Activated B cell treated with CpG ODN at 0.5 μM for 24 hours (primary cell): Measurements from ENCODE around the gene SLC16A13. TPM values are rescaled to one million over a fixed set of nuclear protein-coding genes. Genes with fewer than 3 reads are reported as not detected.

Source experiments
- ATAC-seq: fragments of 200-7000 bp; cut with Tn5 transposase; one replicate; pipeline ENCODE4 v1.10.0; 2021; ENCODE audit warnings: low read depth, mild to moderate bottlenecking, moderate library complexity
- CTCF ChIA-PET: fragments of 350-600 bp; sonication (Branson Sonifier 250); formaldehyde crosslinking; loops from one replicate; lab custom pipeline; 2021; ENCODE audit warnings: antibody characterized with exemption; lab: Charles Lee
- POLR2A ChIA-PET: fragments of 350-600 bp; sonication (Branson Sonifier 250); formaldehyde crosslinking; loops from one replicate; lab custom pipeline; 2021; ENCODE audit warnings: antibody characterized with exemption; lab: Charles Lee
- DNase-seq: peaks from one replicate; pipeline ENCODE4 v3.0.0; 2022
- H3K27ac Mint-ChIP-seq: one replicate; pipeline ENCODE4 v1.8.0; 2020; ENCODE audit warnings: mixed read lengths
- H3K27me3 Mint-ChIP-seq: one replicate; pipeline ENCODE4 v1.8.0; 2021; ENCODE audit warnings: mixed read lengths
- H3K36me3 Mint-ChIP-seq: one replicate; pipeline ENCODE4 v1.8.0; 2021; ENCODE audit warnings: low read depth, mixed read lengths
- H3K4me1 Mint-ChIP-seq: one replicate; pipeline ENCODE4 v1.8.0; 2021; ENCODE audit warnings: mixed read lengths
- H3K4me3 Mint-ChIP-seq: one replicate; pipeline ENCODE4 v1.8.0; 2020; ENCODE audit warnings: mild to moderate bottlenecking, mixed read lengths
- H3K9me3 Mint-ChIP-seq: one replicate; pipeline ENCODE4 v1.8.0; 2020; ENCODE audit warnings: mixed read lengths
- CTCF ChIP-seq: fragments of 200-600 bp; IDR thresholded peaks from one replicate; pipeline ENCODE4 v1.8.0; 2022; ENCODE audit warnings: antibody characterized with exemption, mild to moderate bottlenecking
- intact Hi-C: fragments of 100-400 bp; cut with micrococcal nuclease; formaldehyde crosslinking; loops from one replicate; pipeline ENCODE4 v1.15.1; 2024
- total RNA-seq: library from RNA; stranded (reverse); gene quantifications from 2 replicates; pipeline ENCODE4 v1.2.3, GENCODE V29; 2022

SLC16A13 gene
- total RNA-seq, 1 donor from 2014 or later = 11.8 TPM

- intact Hi-C loops = loop anchor here (10.0 kb wide), 1 partner anchor 1365 kb away; the partner anchor contains the start of gene RPL26
- TF ChIP-seq CTCF = no peak
- Mint-ChIP-seq H3K27me3 (no peaks in the 10 kb centered on the region), H3K9me3 (no peaks in the 10 kb centered on the region), H3K36me3 (peaks cover 28% of the 10 kb centered on the region), H3K4me1 (peaks cover 43% of the 10 kb centered on the region), H3K27ac (no peak overlapping the region), H3K4me3 (no peak overlapping the region)
- CTCF ChIA-PET = interaction anchor here (1.4 kb wide), 1 partner anchor 105 kb away, joined by 3 read pairs; no protein-coding TSS in a partner anchor
- POLR2A ChIA-PET = interaction anchor here (0.6 to 7.4 kb wide), 2 partner anchors 17 to 109 kb away, joined by 5 to 112 read pairs; partner anchors contain the start of gene SLC16A13
- DNase-seq (no peak), ATAC-seq (no peak)
These were observed 16.4 kb upstream of the SLC16A13 start for GRCh38 chr17:7019367-7019766.

GRCh38 chr17:7019839-7020519 is 15.8 kb upstream of the SLC16A13 start:
- ATAC-seq (no peak), DNase-seq (no peak)
- H3K36me3 Mint-ChIP-seq = peaks cover 26% of the 10 kb centered on the region
- POLR2A ChIA-PET = interaction anchor here (0.6 to 7.4 kb wide), 2 partner anchors 16 to 109 kb away, joined by 5 to 112 read pairs; partner anchors contain the start of gene SLC16A13
- no peaks in the 10 kb centered on the region for H3K27me3 Mint-ChIP-seq
- H3K4me1 Mint-ChIP-seq = peaks cover 41% of the 10 kb centered on the region
- no peak for TF ChIP-seq CTCF
- CTCF ChIA-PET = interaction anchor here (1.4 to 3.9 kb wide), 5 partner anchors 16 to 177 kb away, joined by 3 to 48 read pairs (median 23); no protein-coding TSS in a partner anchor
- intact Hi-C loops = loop anchor here (10.0 kb wide), 1 partner anchor 1365 kb away; the partner anchor contains the start of gene RPL26
- no peaks in the 10 kb centered on the region for H3K9me3 Mint-ChIP-seq
- peak overlapping the region; percentile 66 for H3K27ac Mint-ChIP-seq
- no peak overlapping the region for H3K4me3 Mint-ChIP-seq

- intact Hi-C loops = no loop called here
- no peak for TF ChIP-seq CTCF
- Mint-ChIP-seq H3K9me3 (no peaks in the 10 kb centered on the region), H3K27me3 (no peaks in the 10 kb centered on the region), H3K4me1 (peaks cover 30% of the 10 kb centered on the region), H3K27ac (peak overlapping the region; percentile 72), H3K4me3 (peak overlapping the region; percentile 82), H3K36me3 (peaks cover 17% of the 10 kb centered on the region)
- DNase-seq (no peak), ATAC-seq (no peak)
- CTCF ChIA-PET = interaction anchor here (0.7 to 3.9 kb wide), 10 partner anchors 14 to 178 kb away, joined by 3 to 48 read pairs (median 11); no protein-coding TSS in a partner anchor
- POLR2A ChIA-PET = interaction anchor here (1.0 to 7.4 kb wide), 8 partner anchors 8 to 110 kb away, joined by 3 to 112 read pairs (median 6); partner anchors contain the start of genes RNASEK and SLC16A13
These were observed 14.7 kb upstream of the SLC16A13 start for GRCh38 chr17:7020894-7021664.

GRCh38 chr17:7021993-7022778 is 13.6 kb upstream of the SLC16A13 start:
- ChIA-PET CTCF (interaction anchor here (0.7 to 3.9 kb wide), 12 partner anchors 11 to 179 kb away, joined by 3 to 48 read pairs (median 6); no protein-coding TSS in a partner anchor), POLR2A (interaction anchor here (0.6 to 7.4 kb wide), 13 partner anchors 9 to 1151 kb away, joined by 3 to 112 read pairs (median 5); partner anchors contain the start of genes RNASEK, SLC16A13 and TP53)
- intact Hi-C loops = loop anchor here (1.0 kb wide), 6 partner anchors 8 to 179 kb away; a partner anchor contains a TSS
- Mint-ChIP-seq H3K4me3 (peak overlapping the region; percentile 82), H3K9me3 (no peaks in the 10 kb centered on the region), H3K4me1 (peaks cover 27% of the 10 kb centered on the region), H3K27me3 (no peaks in the 10 kb centered on the region), H3K36me3 (peaks cover 8% of the 10 kb centered on the region), H3K27ac (peak overlapping the region; percentile 85)
- DNase-seq (peak; percentile 87), ATAC-seq (peak; percentile 77)
- TF ChIP-seq CTCF = peak; percentile 63
